Suprapubic skin (tissue), 3 donors: ENCODE data around the gene GUCY1A2.

ENCODE experiments used
- EP300 ChIP-seq: sonication (generic); formaldehyde crosslinking; IDR thresholded peaks from one replicate; pipeline ENCODE4 v1.6.1; 2017; ENCODE audit warnings: antibody characterized with exemption
- POLR2A ChIP-seq, 2 donors: fragments of 450-650 bp; IDR thresholded peaks; one replicate each; pipeline ENCODE4 v1.6.1; 2017; ENCODE audit warnings: antibody characterized with exemption in 2 of 2, mild to moderate bottlenecking in 2 of 2, moderate library complexity in 2 of 2
- TF ChIP-seq, protein P1 (sequence below), 2 donors: fragments of 200-600 bp in 1 of 2; fragments of 450-650 bp in 1 of 2; sonication (generic) in 1 of 2; IDR thresholded peaks; one replicate each; pipeline ENCODE4 v1.5.1; 2016 to 2019; ENCODE audit warnings: antibody characterized with exemption in 2 of 2, mild to moderate bottlenecking in 1 of 2, moderate library complexity in 1 of 2

DNA sequence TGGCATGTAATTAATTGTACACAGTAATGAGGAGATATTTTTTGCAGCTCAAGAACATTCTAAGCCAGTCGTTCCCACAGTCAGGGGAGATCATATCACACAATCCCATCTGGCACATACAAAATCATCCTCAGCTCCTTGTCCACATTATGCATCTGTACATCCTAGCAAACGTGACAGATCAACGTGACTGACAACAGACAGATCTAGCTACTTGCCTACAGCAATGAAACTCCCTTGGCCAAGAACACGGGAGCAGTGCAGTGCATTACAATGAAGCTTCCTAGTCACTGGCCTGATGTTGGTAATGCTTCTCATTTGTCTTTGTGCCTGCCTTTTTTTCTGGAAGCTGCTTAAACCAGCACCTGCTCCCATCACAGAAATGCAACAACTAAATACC lies 24.5 kb upstream of the GUCY1A2 start:
- TF ChIP-seq, protein P1, sequence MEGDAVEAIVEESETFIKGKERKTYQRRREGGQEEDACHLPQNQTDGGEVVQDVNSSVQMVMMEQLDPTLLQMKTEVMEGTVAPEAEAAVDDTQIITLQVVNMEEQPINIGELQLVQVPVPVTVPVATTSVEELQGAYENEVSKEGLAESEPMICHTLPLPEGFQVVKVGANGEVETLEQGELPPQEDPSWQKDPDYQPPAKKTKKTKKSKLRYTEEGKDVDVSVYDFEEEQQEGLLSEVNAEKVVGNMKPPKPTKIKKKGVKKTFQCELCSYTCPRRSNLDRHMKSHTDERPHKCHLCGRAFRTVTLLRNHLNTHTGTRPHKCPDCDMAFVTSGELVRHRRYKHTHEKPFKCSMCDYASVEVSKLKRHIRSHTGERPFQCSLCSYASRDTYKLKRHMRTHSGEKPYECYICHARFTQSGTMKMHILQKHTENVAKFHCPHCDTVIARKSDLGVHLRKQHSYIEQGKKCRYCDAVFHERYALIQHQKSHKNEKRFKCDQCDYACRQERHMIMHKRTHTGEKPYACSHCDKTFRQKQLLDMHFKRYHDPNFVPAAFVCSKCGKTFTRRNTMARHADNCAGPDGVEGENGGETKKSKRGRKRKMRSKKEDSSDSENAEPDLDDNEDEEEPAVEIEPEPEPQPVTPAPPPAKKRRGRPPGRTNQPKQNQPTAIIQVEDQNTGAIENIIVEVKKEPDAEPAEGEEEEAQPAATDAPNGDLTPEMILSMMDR (IDR thresholded peaks at IDR 0.05), result no peak
- TF ChIP-seq POLR2A (IDR thresholded peaks at IDR 0.05) (no peak), EP300 (no peak)
